DND-41 (cell line): ENCODE data around the gene GREB1.

ENCODE experiments used
- ATAC-seq: fragments of 200-7000 bp; cut with Tn5 transposase; 3 replicates; pipeline ENCODE4 v1.9.1; 2021; ENCODE audit warnings: low read depth; ENCODE audit not compliant: insufficient read depth
- DNase-seq: peaks from one replicate; pipeline ENCODE4 v3.0.0-alpha.2; 2020
- H2AFZ ChIP-seq: 2 replicates; pipeline ENCODE4 v1.6.0; 2012; ENCODE audit warnings: low read depth, low read length
- H3K27ac ChIP-seq: 2 replicates; pipeline ENCODE4 v1.5.1; 2012; ENCODE audit warnings: low read length, inconsistent platforms
- H3K27me3 ChIP-seq: fragments of 200-600 bp; sonication (generic); 2 replicates; pipeline ENCODE4 v1.6.0; 2012; ENCODE audit warnings: low read length, mild to moderate bottlenecking, inconsistent platforms; ENCODE audit not compliant: insufficient read depth, poor library complexity
- H3K36me3 ChIP-seq: 2 replicates; pipeline ENCODE4 v1.5.1; 2012; ENCODE audit warnings: low read length, inconsistent platforms; ENCODE audit not compliant: insufficient read depth
- H3K4me1 ChIP-seq: 2 replicates; pipeline ENCODE4 v1.5.1; 2012; ENCODE audit warnings: mild to moderate bottlenecking, low read length; ENCODE audit not compliant: insufficient read depth
- H3K4me2 ChIP-seq: 2 replicates; pipeline ENCODE4 v1.6.0; 2012; ENCODE audit warnings: mild to moderate bottlenecking, moderate library complexity, low read length, inconsistent platforms; ENCODE audit not compliant: insufficient read depth
- H3K4me3 ChIP-seq, 2 experiments: fragments of 200-600 bp in 1 of 2; shearing (Covaris generic) in 1 of 2; 2 replicates each; pipeline ENCODE4 v1.5.1; 2012 to 2016; ENCODE audit warnings: inconsistent platforms in 2 of 2, low read length in 2 of 2, mild to moderate bottlenecking in 2 of 2, low read depth in 1 of 2, moderate library complexity in 1 of 2
- H3K79me2 ChIP-seq: 2 replicates; pipeline ENCODE4 v1.6.0; 2012; ENCODE audit warnings: low read length, inconsistent platforms; ENCODE audit not compliant: insufficient read depth
- H3K9ac ChIP-seq: 2 replicates; pipeline ENCODE4 v1.6.0; 2012; ENCODE audit warnings: low read depth, mild to moderate bottlenecking, inconsistent platforms, low read length, moderate library complexity
- H3K9me3 ChIP-seq: 2 replicates; pipeline ENCODE4 v1.5.1; 2012; ENCODE audit warnings: low read length, moderate library complexity, mild to moderate bottlenecking, inconsistent platforms; ENCODE audit not compliant: insufficient read depth, severe bottlenecking
- H4K20me1 ChIP-seq: 2 replicates; pipeline ENCODE4 v1.6.0; 2012; ENCODE audit warnings: low read length; ENCODE audit not compliant: insufficient read depth
- EZH2 ChIP-seq: IDR thresholded peaks from 3 replicates; pipeline ENCODE4 v1.6.1; 2012; ENCODE audit warnings: borderline replicate concordance, low read depth, mild to moderate bottlenecking, moderate library complexity, low read length, inconsistent platforms; ENCODE audit not compliant: severe bottlenecking
- TF ChIP-seq, protein P1 (sequence below): IDR thresholded peaks from 2 replicates; pipeline ENCODE4 v1.5.1; 2012; ENCODE audit warnings: borderline replicate concordance, low read length, moderate library complexity, mild to moderate bottlenecking; ENCODE audit not compliant: poor library complexity, severe bottlenecking; ENCODE audit errors: extremely low read depth

Gene GREB1, protein sequence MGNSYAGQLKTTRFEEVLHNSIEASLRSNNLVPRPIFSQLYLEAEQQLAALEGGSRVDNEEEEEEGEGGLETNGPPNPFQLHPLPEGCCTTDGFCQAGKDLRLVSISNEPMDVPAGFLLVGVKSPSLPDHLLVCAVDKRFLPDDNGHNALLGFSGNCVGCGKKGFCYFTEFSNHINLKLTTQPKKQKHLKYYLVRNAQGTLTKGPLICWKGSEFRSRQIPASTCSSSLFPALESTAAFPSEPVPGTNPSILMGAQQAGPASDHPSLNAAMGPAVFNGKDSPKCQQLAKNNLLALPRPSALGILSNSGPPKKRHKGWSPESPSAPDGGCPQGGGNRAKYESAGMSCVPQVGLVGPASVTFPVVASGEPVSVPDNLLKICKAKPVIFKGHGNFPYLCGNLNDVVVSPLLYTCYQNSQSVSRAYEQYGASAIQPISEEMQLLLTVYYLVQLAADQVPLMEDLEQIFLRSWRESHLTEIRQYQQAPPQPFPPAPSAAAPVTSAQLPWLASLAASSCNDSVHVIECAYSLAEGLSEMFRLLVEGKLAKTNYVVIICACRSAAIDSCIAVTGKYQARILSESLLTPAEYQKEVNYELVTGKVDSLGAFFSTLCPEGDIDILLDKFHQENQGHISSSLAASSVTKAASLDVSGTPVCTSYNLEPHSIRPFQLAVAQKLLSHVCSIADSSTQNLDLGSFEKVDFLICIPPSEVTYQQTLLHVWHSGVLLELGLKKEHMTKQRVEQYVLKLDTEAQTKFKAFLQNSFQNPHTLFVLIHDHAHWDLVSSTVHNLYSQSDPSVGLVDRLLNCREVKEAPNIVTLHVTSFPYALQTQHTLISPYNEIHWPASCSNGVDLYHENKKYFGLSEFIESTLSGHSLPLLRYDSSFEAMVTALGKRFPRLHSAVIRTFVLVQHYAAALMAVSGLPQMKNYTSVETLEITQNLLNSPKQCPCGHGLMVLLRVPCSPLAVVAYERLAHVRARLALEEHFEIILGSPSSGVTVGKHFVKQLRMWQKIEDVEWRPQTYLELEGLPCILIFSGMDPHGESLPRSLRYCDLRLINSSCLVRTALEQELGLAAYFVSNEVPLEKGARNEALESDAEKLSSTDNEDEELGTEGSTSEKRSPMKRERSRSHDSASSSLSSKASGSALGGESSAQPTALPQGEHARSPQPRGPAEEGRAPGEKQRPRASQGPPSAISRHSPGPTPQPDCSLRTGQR (N-terminal part only)

DNA sequence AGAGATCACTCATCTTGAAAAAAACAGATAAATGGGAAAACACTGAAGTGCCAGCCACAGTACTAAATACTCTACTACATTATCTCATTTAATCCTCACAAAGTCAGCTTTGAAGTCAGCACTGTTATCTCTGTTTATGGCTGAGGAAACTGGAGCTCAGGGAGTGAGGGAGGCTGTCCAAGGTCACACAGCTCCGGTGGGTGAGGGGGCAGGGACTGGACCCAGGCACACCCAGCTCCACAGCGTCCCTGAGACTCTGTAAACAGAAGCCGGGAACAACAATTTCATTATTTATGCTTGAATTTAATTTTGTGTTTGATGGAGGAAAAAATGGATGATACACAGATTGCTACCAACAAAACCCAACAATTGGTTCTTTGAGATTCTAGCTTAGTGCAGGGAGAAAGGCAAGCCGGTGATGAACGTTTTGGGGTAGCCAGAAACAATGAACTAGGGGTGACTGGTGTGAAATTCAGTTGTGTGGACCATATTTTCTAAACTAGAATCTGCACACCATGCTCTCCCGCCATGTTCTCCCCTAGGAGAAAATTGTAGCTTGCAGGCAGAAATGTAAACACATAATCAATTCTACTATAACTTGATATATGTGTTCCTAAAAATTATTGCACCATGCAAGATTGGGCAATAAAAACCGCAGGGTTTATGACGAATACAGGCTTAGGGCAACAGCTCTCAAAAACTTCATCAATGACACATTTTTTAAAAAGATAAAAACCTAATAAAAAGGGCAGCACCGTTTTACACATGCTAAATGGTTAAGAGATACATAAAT is at the start of gene GREB1:
Gene GREB1 (plus strand): TSS at position 768 of the 793 bp plus-strand sequence. CDS start 22,570 bp downstream, outside the sequence.
- no peaks in the 10 kb centered on the region for H3K79me2 ChIP-seq
- no peak within 1 kb of the TSS for H3K9ac ChIP-seq
- no peak for DNase-seq
- H3K27ac ChIP-seq, result no peak within 1 kb of the TSS
- TF ChIP-seq, protein P1, sequence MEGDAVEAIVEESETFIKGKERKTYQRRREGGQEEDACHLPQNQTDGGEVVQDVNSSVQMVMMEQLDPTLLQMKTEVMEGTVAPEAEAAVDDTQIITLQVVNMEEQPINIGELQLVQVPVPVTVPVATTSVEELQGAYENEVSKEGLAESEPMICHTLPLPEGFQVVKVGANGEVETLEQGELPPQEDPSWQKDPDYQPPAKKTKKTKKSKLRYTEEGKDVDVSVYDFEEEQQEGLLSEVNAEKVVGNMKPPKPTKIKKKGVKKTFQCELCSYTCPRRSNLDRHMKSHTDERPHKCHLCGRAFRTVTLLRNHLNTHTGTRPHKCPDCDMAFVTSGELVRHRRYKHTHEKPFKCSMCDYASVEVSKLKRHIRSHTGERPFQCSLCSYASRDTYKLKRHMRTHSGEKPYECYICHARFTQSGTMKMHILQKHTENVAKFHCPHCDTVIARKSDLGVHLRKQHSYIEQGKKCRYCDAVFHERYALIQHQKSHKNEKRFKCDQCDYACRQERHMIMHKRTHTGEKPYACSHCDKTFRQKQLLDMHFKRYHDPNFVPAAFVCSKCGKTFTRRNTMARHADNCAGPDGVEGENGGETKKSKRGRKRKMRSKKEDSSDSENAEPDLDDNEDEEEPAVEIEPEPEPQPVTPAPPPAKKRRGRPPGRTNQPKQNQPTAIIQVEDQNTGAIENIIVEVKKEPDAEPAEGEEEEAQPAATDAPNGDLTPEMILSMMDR, result no peak
- no peak for TF ChIP-seq EZH2
- no peak within 1 kb of the TSS for H2AFZ ChIP-seq
- no peaks in the 10 kb centered on the region for H3K27me3 ChIP-seq
- no peaks in the 10 kb centered on the region for H3K36me3 ChIP-seq
- H3K4me3 ChIP-seq, result no peak within 1 kb of the TSS
- H3K4me2 ChIP-seq, result no peak within 1 kb of the TSS
- H3K9me3 ChIP-seq, result no peaks in the 10 kb centered on the region
- no peaks in the 10 kb centered on the region for H3K4me1 ChIP-seq
- ATAC-seq, result no peak
- no peaks in the 10 kb centered on the region for H4K20me1 ChIP-seq

DNA sequence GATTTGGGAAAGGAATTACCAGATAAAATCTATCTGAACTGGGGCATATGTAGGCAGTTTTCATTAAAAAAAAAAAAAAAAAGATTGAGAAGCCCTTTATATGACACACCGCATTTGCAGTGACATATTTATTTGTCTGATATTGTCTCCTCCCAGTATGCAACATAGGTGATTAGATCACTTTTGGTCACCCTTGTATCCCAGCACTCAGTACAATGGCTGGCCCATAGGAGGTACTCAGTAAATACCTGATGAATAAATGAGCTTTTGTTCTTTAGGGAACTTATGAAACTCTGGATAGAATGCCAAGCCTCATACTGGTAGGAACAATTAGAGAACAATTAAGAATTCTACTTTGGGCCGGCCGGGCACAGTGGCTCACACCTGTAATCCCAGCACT is 45.0 kb upstream of the GREB1 start:
- ATAC-seq (no peak), DNase-seq (no peak)
- TF ChIP-seq EZH2, result no peak
- TF ChIP-seq, protein P1, result no peak
- H3K9me3 ChIP-seq, result no peaks in the 10 kb centered on the region
- H3K4me1 ChIP-seq, result no peaks in the 10 kb centered on the region
- H2AFZ ChIP-seq, result no peak overlapping the region
- H3K36me3 ChIP-seq, result no peaks in the 10 kb centered on the region
- H3K9ac ChIP-seq, result no peak overlapping the region
- H4K20me1 ChIP-seq, result no peaks in the 10 kb centered on the region
- H3K4me2 ChIP-seq, result no peak overlapping the region
- no peaks in the 10 kb centered on the region for H3K79me2 ChIP-seq
- no peaks in the 10 kb centered on the region for H3K27me3 ChIP-seq
- no peak overlapping the region for H3K27ac ChIP-seq
- H3K4me3 ChIP-seq, result no peak overlapping the region

DNA sequence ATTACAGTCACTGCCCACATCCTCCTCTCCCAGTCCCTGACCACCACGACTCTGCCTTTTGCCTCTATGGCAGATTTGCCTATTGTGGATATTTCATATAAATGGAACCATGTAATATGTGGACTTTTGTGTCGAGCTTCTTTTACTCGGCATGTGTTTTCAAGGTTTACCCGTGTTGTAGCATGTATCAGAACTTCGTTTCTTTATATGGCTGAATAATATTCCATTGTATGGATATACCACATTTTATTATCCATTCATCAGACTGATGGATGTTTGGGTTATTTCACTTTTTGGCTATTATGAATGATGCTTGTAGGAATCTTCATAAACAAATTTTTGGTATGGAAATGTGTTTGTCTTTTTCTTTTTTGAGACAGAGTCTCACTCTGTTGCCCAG is 43.7 kb upstream of the GREB1 start:
- no peaks in the 10 kb centered on the region for H3K27me3 ChIP-seq
- no peaks in the 10 kb centered on the region for H4K20me1 ChIP-seq
- TF ChIP-seq, protein P1, result no peak
- no peak for TF ChIP-seq EZH2
- H3K4me1 ChIP-seq, result no peaks in the 10 kb centered on the region
- H3K4me3 ChIP-seq, result no peak overlapping the region
- H2AFZ ChIP-seq, result no peak overlapping the region
- ATAC-seq, result no peak
- no peak overlapping the region for H3K27ac ChIP-seq
- DNase-seq, result no peak
- H3K9ac ChIP-seq, result no peak overlapping the region
- H3K79me2 ChIP-seq, result no peaks in the 10 kb centered on the region
- no peak overlapping the region for H3K4me2 ChIP-seq
- H3K9me3 ChIP-seq, result no peaks in the 10 kb centered on the region
- no peaks in the 10 kb centered on the region for H3K36me3 ChIP-seq
